Loucy (cell line): ENCODE results near the gene TSR1.

ENCODE experiments used
- CTCF ChIP-seq: fragments of 200-600 bp; sonication (generic); conservative IDR thresholded peaks from 2 replicates; pipeline ENCODE4 v1.5.1; 2014; ENCODE audit warnings: mild to moderate bottlenecking, antibody characterized with exemption, low read length
- EZH2phosphoT487 ChIP-seq: fragments of 200-600 bp; IDR thresholded peaks from 2 replicates; pipeline ENCODE4 v1.6.1; 2018; ENCODE audit warnings: antibody characterized with exemption, mild to moderate bottlenecking, moderate library complexity, borderline replicate concordance

GRCh38 chr17:2303204-2304188, 32.8 kb downstream of the TSR1 start, which contains the start of the genes SMG6 and SRR:
- TF ChIP-seq CTCF (no peak), EZH2phosphoT487 (no peak)
